SK-N-MC (cell line): ENCODE data around the gene MYO18A.

ENCODE experiments used
- EZH2 ChIP-seq: fragments of 200-600 bp; sonication (generic); IDR thresholded peaks from one replicate; pipeline ENCODE4 v1.6.1; 2017; ENCODE audit warnings: antibody characterized with exemption
- POLR2AphosphoS5 ChIP-seq: IDR thresholded peaks from 2 replicates; pipeline ENCODE4 v1.6.1; 2012; ENCODE audit warnings: mild to moderate bottlenecking, low read depth, low read length, borderline replicate concordance

- TF ChIP-seq POLR2AphosphoS5 (no peak), EZH2 (no peak)
Observed at GRCh38 chr17:29158096-29158487, 22.1 kb downstream of the MYO18A start.
